Stimulated activated naive CD8-positive, alpha-beta T cell treated with anti-CD3 and anti-CD28 coated beads, Interleukin-15, Interleukin-2, amounts not matched to agents 100 U/mL and 50 U/mL, for 24 hours (primary cell): ENCODE results near the gene ADCY1.

Experiments
- ATAC-seq: fragments of 150-1000 bp; cut with Tn5 transposase; one replicate; pipeline ENCODE4 v1.10.0; 2021
- DNase-seq: peaks from one replicate; pipeline ENCODE4 v3.0.0; 2021

The ADCY1 gene

GRCh38 chr7:45576249-45576929, 2.2 kb downstream of the ADCY1 start:
- DNase-seq (no peak), ATAC-seq (no peak)

GRCh38 chr7:45578022-45578421, 3.9 kb downstream of the ADCY1 start:
- no peak for ATAC-seq

GRCh38 chr7:45578467-45578866, 4.3 kb downstream of the ADCY1 start:
- DNase-seq: no peak
- no peak for ATAC-seq

More at GRCh38 chr7:45578022-45578421, 3.9 kb downstream of the ADCY1 start:
- DNase-seq: no peak

GRCh38 chr7:45579391-45579801, 5.2 kb downstream of the ADCY1 start:
- ATAC-seq (no peak), DNase-seq (no peak)

- DNase-seq: no peak
- ATAC-seq: no peak
These were observed 6.1 kb downstream of the ADCY1 start for GRCh38 chr7:45580053-45580872.

GRCh38 chr7:45581271-45581780, 7.2 kb downstream of the ADCY1 start:
- ATAC-seq (no peak), DNase-seq (no peak)

GRCh38 chr7:45582136-45582749, 8.1 kb downstream of the ADCY1 start:
- DNase-seq (no peak), ATAC-seq (no peak)

- DNase-seq (no peak), ATAC-seq (no peak)
These were observed 8.7 kb downstream of the ADCY1 start for GRCh38 chr7:45582868-45583277.

- ATAC-seq (no peak), DNase-seq (no peak)
These were observed 9.1 kb downstream of the ADCY1 start for GRCh38 chr7:45583296-45583695.

GRCh38 chr7:45584261-45585210, 10.4 kb downstream of the ADCY1 start:
- ATAC-seq (no peak), DNase-seq (no peak)

- DNase-seq (no peak), ATAC-seq (no peak)
These were observed 11.5 kb downstream of the ADCY1 start for GRCh38 chr7:45585628-45586027.

GRCh38 chr7:45586542-45587520, 12.7 kb downstream of the ADCY1 start:
- DNase-seq (no peak), ATAC-seq (no peak)

- ATAC-seq (no peak), DNase-seq (no peak)
These were observed 14.3 kb downstream of the ADCY1 start for GRCh38 chr7:45588466-45588865.

GRCh38 chr7:45589061-45589460, 14.9 kb downstream of the ADCY1 start:
- ATAC-seq (no peak), DNase-seq (no peak)

GRCh38 chr7:45589915-45590678, 15.9 kb downstream of the ADCY1 start:
- ATAC-seq (no peak), DNase-seq (no peak)

- no peak for ATAC-seq
- no peak for DNase-seq
These were observed 16.5 kb downstream of the ADCY1 start for GRCh38 chr7:45590679-45591057.

GRCh38 chr7:45591101-45591906, 17.1 kb downstream of the ADCY1 start:
- no peak for DNase-seq
- no peak for ATAC-seq

- ATAC-seq: no peak
- DNase-seq: no peak
These were observed 18.2 kb downstream of the ADCY1 start for GRCh38 chr7:45592230-45592991.
